B cell (primary cell): ENCODE results near the gene ACOT11. TPM values are rescaled to one million over a fixed set of nuclear protein-coding genes. Genes with fewer than 3 reads are reported as not detected.

ENCODE experiments used
- ATAC-seq: fragments of 200-7000 bp; cut with Tn5 transposase; one replicate; pipeline ENCODE4 v1.10.0; 2021; ENCODE audit warnings: low read depth, mild to moderate bottlenecking, moderate number of reproducible peaks, moderate library complexity
- CTCF ChIA-PET: fragments of 350-600 bp; sonication (Branson Sonifier 250); formaldehyde crosslinking; loops from one replicate; lab custom pipeline; 2021; ENCODE audit warnings: antibody characterized with exemption, inconsistent platforms; lab: Charles Lee
- POLR2A ChIA-PET: fragments of 350-600 bp; sonication (Branson Sonifier 250); formaldehyde crosslinking; loops from one replicate; lab custom pipeline; 2021; ENCODE audit warnings: antibody characterized with exemption; lab: Charles Lee
- DNase-seq: peaks from one replicate; pipeline ENCODE4 v3.0.0; 2013
- H2AFZ ChIP-seq: 2 replicates; pipeline ENCODE4 v1.6.1; 2012; ENCODE audit warnings: mild to moderate bottlenecking, low read depth, low read length; ENCODE audit not compliant: insufficient read depth, poor library complexity, severe bottlenecking
- H3K27ac ChIP-seq, 2 donors: 1 replicate in 1 of 2; 2 replicates in 1 of 2; pipeline ENCODE4 v1.5.1; 2012 to 2013; ENCODE audit warnings: low read length in 2 of 2, mild to moderate bottlenecking in 2 of 2, moderate library complexity in 1 of 2
- H3K27me3 ChIP-seq, 4 experiments: fragments of 200-600 bp in 1 of 4; sonication (generic) in 1 of 4; replicated peaks in 1 of 4; 1 replicate in 2 of 4; 2 replicates in 2 of 4; pipeline versions ENCODE4 v1.6.1 to v1.7.0; 2013 to 2016; ENCODE audit warnings: low read length in 3 of 4, mild to moderate bottlenecking in 2 of 4, mixed read lengths in 1 of 4, moderate library complexity in 1 of 4; ENCODE audit not compliant: insufficient read depth in 4 of 4, control insufficient read depth in 3 of 4; ENCODE audit errors: control extremely low read depth in 1 of 4
- H3K36me3 ChIP-seq, 2 experiments: replicated peaks in 1 of 2; 1 replicate in 1 of 2; 2 replicates in 1 of 2; pipeline versions ENCODE4 v1.6.1 to v1.7.1; 2013; ENCODE audit warnings: low read length in 1 of 2; ENCODE audit not compliant: insufficient read depth in 2 of 2, control insufficient read depth in 1 of 2; ENCODE audit errors: control extremely low read depth in 1 of 2, extremely low read depth in 1 of 2
- H3K4me1 ChIP-seq, 2 donors: fragments of 200-600 bp in 1 of 2; sonication (generic) in 1 of 2; 1 replicate in 1 of 2; 2 replicates in 1 of 2; pipeline versions ENCODE4 v1.5.1 to v1.6.1; 2013 to 2017; ENCODE audit warnings: low read length in 2 of 2; ENCODE audit not compliant: control insufficient read depth in 2 of 2, insufficient read depth in 2 of 2
- H3K4me2 ChIP-seq: replicated peaks from 2 replicates; pipeline ENCODE3; 2012; ENCODE audit warnings: mild to moderate bottlenecking, low read depth, low read length; ENCODE audit not compliant: poor library complexity, severe bottlenecking
- H3K4me3 ChIP-seq, 5 experiments: fragments of 200-600 bp in 1 of 5; sonication (generic) in 1 of 5; 1 replicate in 3 of 5; 2 replicates in 2 of 5; pipeline versions ENCODE4 v1.5.1 to v1.7.0; 2011 to 2016; ENCODE audit warnings: low read length in 4 of 5, mild to moderate bottlenecking in 4 of 5, low read depth in 2 of 5, control low read depth in 1 of 5, moderate library complexity in 1 of 5; ENCODE audit not compliant: insufficient read depth in 1 of 5; ENCODE audit errors: control extremely low read depth in 1 of 5, extremely low read depth in 1 of 5
- H3K79me2 ChIP-seq: fragments of 200-600 bp; sonication (generic); one replicate; pipeline ENCODE4 v1.6.0; 2016; ENCODE audit warnings: low read length; ENCODE audit not compliant: control insufficient read depth, insufficient read depth
- H3K9ac ChIP-seq: fragments of 200-600 bp; sonication (generic); 2 replicates; pipeline ENCODE4 v1.6.1; 2017; ENCODE audit warnings: mild to moderate bottlenecking, low read length, moderate library complexity
- H3K9me3 ChIP-seq, 3 donors: one replicate each; pipeline versions ENCODE4 v1.6.1 to v1.7.1; 2013; ENCODE audit warnings: low read length in 2 of 3; ENCODE audit not compliant: control insufficient read depth in 2 of 3, insufficient read depth in 1 of 3; ENCODE audit errors: control extremely low read depth in 1 of 3
- H4K20me1 ChIP-seq: 2 replicates; pipeline ENCODE4 v1.6.0; 2012; ENCODE audit warnings: mild to moderate bottlenecking, low read length; ENCODE audit not compliant: insufficient read depth, control insufficient read depth, poor library complexity, severe bottlenecking
- H3K27ac Mint-ChIP-seq: one replicate; pipeline ENCODE4 v1.8.0; 2021; ENCODE audit warnings: mixed read lengths
- H3K27me3 Mint-ChIP-seq: one replicate; pipeline ENCODE4 v1.8.0; 2021; ENCODE audit warnings: mixed read lengths
- H3K4me1 Mint-ChIP-seq: one replicate; pipeline ENCODE4 v1.8.0; 2021; ENCODE audit warnings: mixed read lengths
- H3K4me3 Mint-ChIP-seq: one replicate; pipeline ENCODE4 v1.8.0; 2021; ENCODE audit warnings: mixed read lengths
- H3K9me3 Mint-ChIP-seq: one replicate; pipeline ENCODE4 v1.8.0; 2022; ENCODE audit warnings: mixed read lengths; ENCODE audit not compliant: insufficient read depth
- EZH2 ChIP-seq: IDR thresholded peaks from 2 replicates; pipeline ENCODE4 v1.6.1; 2012; ENCODE audit warnings: borderline replicate concordance, low read depth, mild to moderate bottlenecking, moderate library complexity, low read length; ENCODE audit not compliant: insufficient read depth, poor library complexity, severe bottlenecking
- WGBS: methylation state at CpG from one replicate; pipeline ENCODE4 v1.1.5; 2013; ENCODE audit warnings: missing lambda C conversion rate; ENCODE audit not compliant: insufficient coverage; 5-methylcytosine and 5-hydroxymethylcytosine counted together
- intact Hi-C: fragments of 100-400 bp; cut with micrococcal nuclease; formaldehyde crosslinking; loops from one replicate; pipeline ENCODE4 v1.10.0; 2022
- polyA plus RNA-seq: library from polyadenylated mRNA; depleted of rRNA; stranded (reverse); fragments of >200 nt; gene quantifications from 2 replicates; pipeline ENCODE4 v1.2.3, GENCODE V29; 2012
- total RNA-seq, 2 donors: library from RNA; stranded (reverse); fragments of 120-200 nt in 1 of 2; gene quantifications; 1 replicate in 1 of 2; 2 replicates in 1 of 2; pipeline versions ENCODE4 v1.2.3 to v1.2.4, GENCODE V29; 2013 to 2022
- TF ChIP-seq, protein P1 (sequence below): fragments of 200-600 bp; IDR thresholded peaks from one replicate; pipeline ENCODE4 v1.8.0; 2022; ENCODE audit warnings: antibody characterized with exemption, mild to moderate bottlenecking

The ACOT11 gene
- total and polyA plus RNA-seq, 2 donors (not counting 1 experiment from before 2014, with no cell fraction given), result 0.03 to 0.07 TPM

DNA sequence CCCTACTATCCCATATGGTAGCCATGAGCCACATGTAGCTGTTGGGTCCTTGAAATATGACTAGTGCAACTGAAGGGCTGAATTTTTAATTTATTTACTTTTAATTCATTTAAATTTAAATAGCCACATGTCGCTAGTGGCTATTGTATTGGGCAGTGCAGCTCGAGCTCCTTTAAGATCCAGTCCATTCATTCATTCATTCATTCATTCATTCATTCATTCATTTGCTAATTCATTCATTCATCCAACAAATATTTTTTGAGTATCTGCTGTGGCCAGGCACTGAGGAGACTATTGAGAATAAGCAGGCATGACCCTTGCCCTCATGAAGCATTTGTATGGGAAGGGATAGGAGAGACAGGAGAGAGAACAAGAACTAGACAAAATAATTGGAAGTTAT lies 29.5 kb upstream of the ACOT11 start:
- no peaks in the 10 kb centered on the region for H3K79me2 ChIP-seq
- peaks cover 8% of the 10 kb centered on the region for H3K27me3 Mint-ChIP-seq
- H3K27ac Mint-ChIP-seq, result no peak overlapping the region
- H3K9me3 ChIP-seq, result no peaks in the 10 kb centered on the region
- H3K4me1 Mint-ChIP-seq, result no peaks in the 10 kb centered on the region
- WGBS, result no CpG with 5 or more reads among the region's 2 CpGs
- H2AFZ ChIP-seq, result no peak overlapping the region
- H4K20me1 ChIP-seq, result no peaks in the 10 kb centered on the region
- no peak overlapping the region for H3K4me2 ChIP-seq
- TF ChIP-seq, protein P1, sequence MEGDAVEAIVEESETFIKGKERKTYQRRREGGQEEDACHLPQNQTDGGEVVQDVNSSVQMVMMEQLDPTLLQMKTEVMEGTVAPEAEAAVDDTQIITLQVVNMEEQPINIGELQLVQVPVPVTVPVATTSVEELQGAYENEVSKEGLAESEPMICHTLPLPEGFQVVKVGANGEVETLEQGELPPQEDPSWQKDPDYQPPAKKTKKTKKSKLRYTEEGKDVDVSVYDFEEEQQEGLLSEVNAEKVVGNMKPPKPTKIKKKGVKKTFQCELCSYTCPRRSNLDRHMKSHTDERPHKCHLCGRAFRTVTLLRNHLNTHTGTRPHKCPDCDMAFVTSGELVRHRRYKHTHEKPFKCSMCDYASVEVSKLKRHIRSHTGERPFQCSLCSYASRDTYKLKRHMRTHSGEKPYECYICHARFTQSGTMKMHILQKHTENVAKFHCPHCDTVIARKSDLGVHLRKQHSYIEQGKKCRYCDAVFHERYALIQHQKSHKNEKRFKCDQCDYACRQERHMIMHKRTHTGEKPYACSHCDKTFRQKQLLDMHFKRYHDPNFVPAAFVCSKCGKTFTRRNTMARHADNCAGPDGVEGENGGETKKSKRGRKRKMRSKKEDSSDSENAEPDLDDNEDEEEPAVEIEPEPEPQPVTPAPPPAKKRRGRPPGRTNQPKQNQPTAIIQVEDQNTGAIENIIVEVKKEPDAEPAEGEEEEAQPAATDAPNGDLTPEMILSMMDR, result no peak
- no peak for TF ChIP-seq EZH2
- no peaks in the 10 kb centered on the region for H3K9me3 Mint-ChIP-seq
- DNase-seq (no peak), ATAC-seq (no peak)
- H3K4me3 Mint-ChIP-seq, result no peak overlapping the region
- ChIA-PET POLR2A (no interaction called here), CTCF (no interaction called here)
- H3K27ac ChIP-seq, result no peak overlapping the region
- no peaks in the 10 kb centered on the region for H3K4me1 ChIP-seq
- no peaks in the 10 kb centered on the region for H3K36me3 ChIP-seq
- H3K4me3 ChIP-seq, result no peak overlapping the region
- intact Hi-C loops, result no loop called here
- no peak overlapping the region for H3K9ac ChIP-seq
- no peaks in the 10 kb centered on the region for H3K27me3 ChIP-seq

DNA sequence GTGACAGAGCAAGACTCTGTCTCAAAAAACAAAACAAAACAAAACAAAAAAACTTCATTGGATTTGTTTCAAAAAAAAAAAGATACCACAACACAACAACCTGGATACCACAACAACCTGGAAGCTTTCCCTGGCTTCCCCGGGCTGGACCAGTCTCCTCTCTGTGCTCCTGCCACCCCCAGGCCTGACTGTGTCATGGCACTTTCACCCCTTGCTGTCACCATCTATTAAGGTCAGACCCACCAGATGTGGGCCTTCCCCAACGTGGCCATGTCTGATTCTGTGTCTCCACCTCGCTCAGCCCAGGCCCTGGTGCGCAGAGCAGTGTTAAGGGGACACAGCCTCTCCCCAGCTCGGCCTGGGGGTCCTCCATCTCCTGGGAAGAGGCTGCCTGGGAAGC lies 28.3 kb upstream of the ACOT11 start:
- Histone ChIP-seq H3K4me3 (no peak overlapping the region), H3K27me3 (no peaks in the 10 kb centered on the region), H3K79me2 (no peaks in the 10 kb centered on the region), H3K27ac (no peak overlapping the region), H3K9ac (no peak overlapping the region), H3K36me3 (no peaks in the 10 kb centered on the region), H4K20me1 (no peaks in the 10 kb centered on the region), H3K4me2 (no peak overlapping the region), H3K9me3 (no peaks in the 10 kb centered on the region), H2AFZ (no peak overlapping the region), H3K4me1 (no peaks in the 10 kb centered on the region)
- DNase-seq, result no peak
- CTCF ChIA-PET, result interaction anchor here (0.9 kb wide), 1 partner anchor 10 kb away, joined by 3 read pairs; no protein-coding TSS in a partner anchor
- WGBS, result 62% methylated on average over 5 of the region's 5 CpGs
- no peak for ATAC-seq
- Mint-ChIP-seq H3K4me3 (no peak overlapping the region), H3K27me3 (peaks cover 8% of the 10 kb centered on the region), H3K27ac (no peak overlapping the region), H3K9me3 (no peaks in the 10 kb centered on the region), H3K4me1 (no peaks in the 10 kb centered on the region)
- POLR2A ChIA-PET, result no interaction called here
- intact Hi-C loops, result no loop called here
- TF ChIP-seq, protein P1, result no peak
- TF ChIP-seq EZH2, result no peak
